ENCODE results near the gene ZNF787.
A peak's percentile ranks its signal among the peaks of the same experiment; 100 is the strongest.

ZNF787 gene

DNA sequence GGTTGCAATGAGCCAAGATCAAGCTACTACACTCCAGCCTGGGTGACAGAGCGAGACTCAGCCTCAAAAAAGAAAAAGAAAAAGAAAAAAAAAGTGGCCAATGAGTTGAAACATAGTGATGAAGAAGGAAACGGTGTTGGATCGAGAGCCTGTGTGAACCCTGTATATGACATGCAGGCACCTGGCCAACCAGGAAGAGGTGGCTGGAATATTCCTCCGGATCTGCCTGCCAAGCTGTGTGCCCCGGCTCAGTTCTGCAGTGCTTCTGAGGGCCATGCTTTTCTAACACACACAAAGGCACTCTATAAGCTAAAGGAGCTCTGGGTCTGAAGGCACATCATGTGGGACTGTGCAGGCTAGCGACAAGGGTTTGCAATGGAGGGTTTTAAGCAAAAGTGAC lies 16.3 kb upstream of the ZNF787 start:
- Histone ChIP-seq H3K9me3 (no peaks in the 10 kb centered on the region), H3K27me3 (no peaks in the 10 kb centered on the region), H3K4me2 (peak overlapping the region; percentile 19; the same call in 1 of the 2 replicates), H3K9ac (no peak overlapping the region), H3K36me3 (peaks cover 1% of the 10 kb centered on the region; the same call in 1 of the 2 replicates), H3K27ac (no peak overlapping the region), H3K4me3 (no peak overlapping the region), H4K20me1 (no peaks in the 10 kb centered on the region; the same call in 1 of the 2 replicates), H3K4me1 (peaks cover 74% of the 10 kb centered on the region)
- no peak for TF ChIP-seq Cebpa-rat (IDR thresholded peaks at IDR 0.05)

DNA sequence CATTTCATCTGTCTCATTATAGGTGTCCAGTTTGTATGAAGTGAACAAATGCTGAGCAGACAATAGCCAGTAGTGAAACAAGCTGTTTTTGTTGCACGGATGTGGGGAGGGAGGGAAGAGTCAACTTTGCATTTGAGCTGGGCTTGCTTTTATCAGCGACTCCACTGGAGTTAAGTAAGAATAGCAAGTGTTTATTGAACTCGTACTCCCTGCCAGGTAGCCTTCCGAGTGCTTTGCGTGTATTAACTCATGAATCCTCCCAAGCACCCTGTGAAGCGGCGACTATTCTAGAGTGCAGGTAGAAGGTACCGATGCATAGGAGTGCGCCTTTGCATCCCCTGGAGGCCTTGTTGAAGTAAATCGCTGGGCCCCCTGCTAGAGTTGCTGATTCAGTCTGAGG lies 15.3 kb upstream of the ZNF787 start:
- Histone ChIP-seq H3K36me3 (no peaks in the 10 kb centered on the region), H3K4me2 (no peak overlapping the region), H3K27ac (no peak overlapping the region)

DNA sequence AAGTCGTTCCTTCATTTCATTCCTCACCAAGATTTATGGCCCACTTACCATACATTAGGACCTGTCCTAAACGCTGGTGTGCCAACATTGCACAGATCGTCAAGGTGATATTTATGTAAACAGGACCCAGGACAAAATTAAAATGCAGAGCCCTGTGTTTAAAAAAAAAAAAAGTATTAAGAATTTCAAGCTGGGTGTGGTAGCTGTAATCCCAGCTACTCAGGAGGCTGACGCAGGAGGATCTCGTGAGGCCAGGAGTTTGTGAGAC lies 13.5 kb upstream of the ZNF787 start:
- H3K27me3 ChIP-seq = no peaks in the 10 kb centered on the region
- H3K36me3 ChIP-seq = no peaks in the 10 kb centered on the region
- H3K9ac ChIP-seq = peak overlapping the region; percentile 46; the same call in 1 of the 2 replicates
- peaks cover 61% of the 10 kb centered on the region for H3K4me1 ChIP-seq
- peak overlapping the region; percentile 79 for H3K27ac ChIP-seq
- H4K20me1 ChIP-seq = no peaks in the 10 kb centered on the region
- H3K4me2 ChIP-seq = peak overlapping the region; percentile 84
- H3K9me3 ChIP-seq = no peaks in the 10 kb centered on the region
- no peak for TF ChIP-seq Cebpa-rat (IDR thresholded peaks at IDR 0.05)
- peak overlapping the region; percentile 40; the same call in 1 of the 2 replicates for H3K4me3 ChIP-seq

More for the DNA sequence above, 15.3 kb upstream of the ZNF787 start:
- no peak overlapping the region for H3K9ac ChIP-seq
- H3K4me3 ChIP-seq = no peak overlapping the region
- no peaks in the 10 kb centered on the region for H3K27me3 ChIP-seq
- no peaks in the 10 kb centered on the region for H3K9me3 ChIP-seq
- no peak for TF ChIP-seq Cebpa-rat (IDR thresholded peaks at IDR 0.05)
- no peaks in the 10 kb centered on the region for H4K20me1 ChIP-seq
- peaks cover 70% of the 10 kb centered on the region for H3K4me1 ChIP-seq

DNA sequence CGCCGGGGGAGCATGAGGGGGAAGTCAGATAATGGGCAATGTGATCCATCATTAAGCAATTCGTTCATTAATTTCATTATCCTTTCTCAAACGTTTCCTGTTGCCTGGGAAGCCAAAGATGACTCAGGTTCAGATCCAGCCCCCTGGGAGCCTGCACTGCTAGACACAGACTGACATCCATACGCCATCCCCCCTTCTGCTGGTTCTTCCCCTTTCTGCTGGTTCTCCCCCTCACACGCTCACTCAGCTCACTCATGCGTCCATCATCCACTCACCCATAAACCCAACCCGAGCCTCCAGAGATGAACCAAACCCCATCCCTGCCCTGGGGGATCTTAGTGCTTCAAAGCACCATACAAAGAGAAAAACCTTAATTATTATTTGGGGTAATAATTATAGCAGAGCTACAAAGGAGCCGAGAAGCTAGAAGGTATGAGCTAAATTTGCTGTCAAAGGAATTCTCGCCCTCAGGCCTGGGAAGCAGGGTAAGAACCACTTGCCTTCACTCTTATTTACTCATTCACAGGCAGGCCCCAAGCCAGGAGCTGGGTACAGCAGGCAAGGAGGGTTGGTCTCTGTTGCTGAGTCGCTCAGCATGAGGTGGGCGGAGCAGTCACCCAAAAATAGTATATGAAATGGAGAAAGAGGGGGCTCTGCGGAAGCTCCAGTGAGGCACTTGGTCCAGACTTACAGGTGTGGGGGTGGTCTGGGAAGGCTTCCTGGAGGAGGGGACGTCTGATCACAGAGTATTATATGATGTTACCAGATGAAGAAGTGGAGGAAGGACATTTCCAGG lies 13.0 kb upstream of the ZNF787 start:
- H3K9me3 ChIP-seq = no peaks in the 10 kb centered on the region
- H3K4me1 ChIP-seq = peaks cover 58% of the 10 kb centered on the region
- no peaks in the 10 kb centered on the region for H3K27me3 ChIP-seq
- no peaks in the 10 kb centered on the region for H4K20me1 ChIP-seq
- H3K36me3 ChIP-seq = no peaks in the 10 kb centered on the region
- peak overlapping the region; percentile 40; the same call in 1 of the 2 replicates for H3K4me3 ChIP-seq
- no peak for TF ChIP-seq Cebpa-rat (IDR thresholded peaks at IDR 0.05)
- peak overlapping the region; percentile 46; the same call in 1 of the 2 replicates for H3K9ac ChIP-seq
- peak overlapping the region; percentile 79 for H3K27ac ChIP-seq
- peak overlapping the region; percentile 84 for H3K4me2 ChIP-seq

DNA sequence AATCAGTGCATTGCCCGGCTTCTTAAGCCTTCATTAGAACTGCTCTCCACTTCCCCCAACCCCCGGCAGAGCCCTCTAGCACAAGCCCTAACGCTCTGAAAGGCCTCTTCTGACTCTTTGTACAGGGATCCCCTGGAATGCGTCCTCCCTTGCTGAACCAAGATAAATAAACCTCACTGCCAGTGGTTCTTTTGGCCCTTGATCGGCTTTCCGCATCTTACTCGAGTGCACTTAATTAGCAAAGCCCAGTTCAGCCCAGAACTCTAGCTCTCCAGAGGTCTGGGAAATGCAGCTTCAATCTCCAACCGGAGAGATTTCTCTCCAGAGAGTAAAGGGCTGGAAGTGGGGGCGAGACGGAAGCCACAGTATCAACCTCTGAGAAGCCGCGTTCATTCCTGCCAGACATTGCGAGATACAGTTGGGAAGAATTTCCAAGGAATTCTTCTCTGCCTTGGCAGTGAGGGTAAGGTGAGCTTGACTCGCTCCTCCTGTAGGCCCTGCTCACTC lies 11.3 kb upstream of the ZNF787 start:
- H3K36me3 ChIP-seq = no peaks in the 10 kb centered on the region
- H3K9me3 ChIP-seq = peaks cover 8% of the 10 kb centered on the region; the same call in 1 of the 2 replicates
- 0 out of 2 replicates have a peak overlapping the region, but pooled peaks have one; percentile 38 for H3K27ac ChIP-seq
- no peak overlapping the region for H3K4me3 ChIP-seq
- no peaks in the 10 kb centered on the region for H4K20me1 ChIP-seq
- peak overlapping the region; percentile 0; the same call in 1 of the 2 replicates for H3K4me2 ChIP-seq
- no peak for TF ChIP-seq Cebpa-rat (IDR thresholded peaks at IDR 0.05)
- no peak overlapping the region for H3K9ac ChIP-seq
- H3K4me1 ChIP-seq = peaks cover 63% of the 10 kb centered on the region
- no peaks in the 10 kb centered on the region for H3K27me3 ChIP-seq

DNA sequence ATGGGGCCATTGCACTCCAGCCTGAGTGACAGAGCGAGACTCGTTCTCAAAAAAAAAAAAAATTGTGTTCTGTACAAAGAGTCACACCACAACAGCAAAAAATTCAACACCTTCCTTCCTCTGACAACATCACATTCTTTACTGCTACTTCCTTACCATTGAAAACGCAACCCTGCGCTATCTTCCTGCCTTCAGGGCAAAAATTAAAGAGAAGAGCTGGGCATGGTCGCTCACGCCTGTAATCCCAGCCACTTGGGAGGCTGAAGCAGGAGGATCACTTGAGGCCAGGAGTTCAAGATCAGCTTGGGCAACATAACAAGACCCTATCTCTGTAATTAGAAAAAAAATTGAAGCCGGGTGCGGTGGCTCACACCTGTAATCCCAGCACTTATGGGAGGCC lies 10.6 kb upstream of the ZNF787 start:
- Histone ChIP-seq H3K9ac (no peak overlapping the region), H3K36me3 (no peaks in the 10 kb centered on the region), H3K4me2 (no peak overlapping the region), H3K27ac (no peak overlapping the region), H3K9me3 (peaks cover 8% of the 10 kb centered on the region; the same call in 1 of the 2 replicates), H4K20me1 (no peaks in the 10 kb centered on the region), H3K4me1 (peaks cover 63% of the 10 kb centered on the region), H3K4me3 (no peak overlapping the region), H3K27me3 (no peaks in the 10 kb centered on the region)
- no peak for TF ChIP-seq Cebpa-rat (IDR thresholded peaks at IDR 0.05)

DNA sequence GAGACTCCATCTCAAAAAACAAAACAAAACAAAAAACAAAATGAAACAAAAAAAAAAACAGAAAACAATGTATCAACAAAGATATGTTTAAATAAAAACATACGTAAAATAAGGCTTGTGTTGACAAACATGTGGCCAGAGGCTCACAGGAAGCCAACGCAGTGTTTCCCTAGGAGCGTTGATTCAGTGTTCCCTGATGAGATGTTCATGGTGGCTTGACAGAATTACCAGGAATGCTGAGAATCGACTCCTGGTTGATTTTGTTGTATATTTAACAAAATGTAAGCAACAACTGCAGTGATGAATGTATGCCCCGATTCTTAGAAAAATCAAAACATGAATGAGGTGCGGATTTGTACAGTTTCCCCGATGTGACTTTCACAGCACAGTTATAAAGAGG lies 8.9 kb upstream of the ZNF787 start:
- H3K27me3 ChIP-seq = no peaks in the 10 kb centered on the region
- peaks cover 64% of the 10 kb centered on the region for H3K4me1 ChIP-seq
- no peak for TF ChIP-seq Cebpa-rat (IDR thresholded peaks at IDR 0.05)
- H3K9me3 ChIP-seq = peaks cover 8% of the 10 kb centered on the region; the same call in 1 of the 2 replicates
- H3K27ac ChIP-seq = no peak overlapping the region
- H3K4me3 ChIP-seq = no peak overlapping the region
- H3K4me2 ChIP-seq = no peak overlapping the region
- H3K36me3 ChIP-seq = no peaks in the 10 kb centered on the region
- H4K20me1 ChIP-seq = no peaks in the 10 kb centered on the region
- no peak overlapping the region for H3K9ac ChIP-seq

DNA sequence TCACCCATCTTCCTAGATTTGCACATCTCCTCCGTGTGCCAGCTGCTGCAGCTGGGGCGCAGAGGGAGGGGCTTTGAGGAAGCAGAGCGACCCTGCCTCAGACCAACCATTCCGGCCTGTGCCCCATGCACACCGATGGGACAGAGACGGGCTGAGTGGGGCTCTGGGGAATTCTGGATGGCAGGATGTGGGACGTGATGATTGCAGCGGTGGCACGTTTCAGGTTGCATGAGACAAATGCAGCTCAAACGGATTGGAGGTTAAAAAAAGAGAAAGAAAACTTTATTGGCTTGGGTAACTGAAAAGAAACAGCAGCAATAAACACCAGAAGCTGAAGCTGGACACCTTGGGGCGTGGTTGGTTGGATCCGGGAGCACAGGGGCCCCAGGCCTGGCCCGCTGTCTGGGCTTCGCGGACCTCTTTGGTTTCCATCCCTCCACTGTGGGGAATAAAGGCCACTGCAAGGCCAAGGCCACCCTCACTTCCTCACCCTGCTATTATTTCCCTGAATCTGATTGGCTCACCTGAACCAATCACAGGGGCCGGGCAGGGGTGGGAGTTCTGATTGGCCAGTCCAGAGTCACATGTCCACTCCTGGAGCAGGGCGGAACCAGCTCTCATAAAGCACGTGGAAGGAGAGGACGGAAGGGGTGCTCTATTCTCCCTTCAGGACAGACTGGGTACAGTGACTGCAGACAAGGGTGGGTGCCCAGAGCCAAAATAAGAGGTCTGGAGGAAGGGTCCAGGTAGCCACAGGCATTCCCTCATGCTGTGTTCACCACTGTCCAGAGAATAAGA lies 6.1 kb upstream of the ZNF787 start:
- Histone ChIP-seq H3K4me2 (peak overlapping the region; percentile 80), H3K27me3 (no peaks in the 10 kb centered on the region), H3K9me3 (peaks cover 8% of the 10 kb centered on the region; the same call in 1 of the 2 replicates), H3K4me1 (peaks cover 46% of the 10 kb centered on the region), H3K36me3 (no peaks in the 10 kb centered on the region), H3K9ac (peak overlapping the region; percentile 51; the same call in 1 of the 2 replicates), H3K4me3 (peak overlapping the region; percentile 30; the same call in 1 of the 2 replicates), H4K20me1 (no peaks in the 10 kb centered on the region), H3K27ac (peak overlapping the region; percentile 84)
- no peak for TF ChIP-seq Cebpa-rat (IDR thresholded peaks at IDR 0.05)

DNA sequence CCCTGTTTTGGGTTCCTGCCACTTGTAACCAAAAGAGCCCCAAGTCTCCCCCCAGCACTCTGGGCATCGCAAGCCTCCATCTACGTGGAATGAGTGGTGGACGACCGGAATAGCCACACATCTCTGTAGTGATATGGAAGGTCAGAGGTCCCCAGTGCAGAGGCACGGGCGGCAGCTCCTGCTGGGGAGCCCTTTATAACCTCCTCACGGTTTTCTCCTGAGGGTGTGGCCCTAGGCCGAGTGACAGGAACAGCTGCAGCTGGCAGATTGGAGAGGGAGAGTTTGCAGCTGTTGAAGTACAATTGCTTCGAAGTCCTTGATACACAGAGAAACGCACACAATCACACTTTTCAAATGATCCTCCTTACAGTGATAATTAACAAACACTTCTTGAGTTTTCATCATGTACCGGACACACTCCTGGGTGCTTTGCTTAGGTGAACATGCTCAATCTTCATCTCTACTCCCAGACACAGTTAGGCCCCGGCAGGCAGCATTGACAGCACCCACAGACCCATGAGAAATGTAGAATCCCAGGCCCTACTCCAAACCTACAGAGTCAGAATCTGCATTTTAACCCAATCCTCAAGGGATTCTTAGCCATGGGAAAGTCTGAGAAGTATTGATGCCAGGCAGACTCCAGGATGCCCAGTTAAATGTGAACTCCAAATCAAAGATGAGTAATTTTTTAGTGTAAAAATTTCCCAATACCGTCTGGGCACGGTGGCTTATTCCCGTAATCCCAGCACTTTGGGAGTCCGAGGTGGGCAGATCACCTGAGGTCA lies 4.9 kb upstream of the ZNF787 start:
- Histone ChIP-seq H3K4me1 (peaks cover 51% of the 10 kb centered on the region), H4K20me1 (no peaks in the 10 kb centered on the region), H3K9ac (peak overlapping the region; percentile 67), H3K4me3 (0 out of 2 replicates have a peak overlapping the region, but pooled peaks have one; percentile 12), H3K9me3 (peaks cover 8% of the 10 kb centered on the region; the same call in 1 of the 2 replicates), H3K36me3 (no peaks in the 10 kb centered on the region), H3K4me2 (peak overlapping the region; percentile 80), H3K27ac (peak overlapping the region; percentile 84), H3K27me3 (no peaks in the 10 kb centered on the region)
- no peak for TF ChIP-seq Cebpa-rat (IDR thresholded peaks at IDR 0.05)

Data from BLaER1 (cell line).